T-helper 17 cell (primary cell): ENCODE results near the gene ADD1. TPM values are rescaled to one million over a fixed set of nuclear protein-coding genes. Genes with fewer than 3 reads are reported as not detected.
A peak's percentile ranks its signal among the peaks of the same experiment; 100 is the strongest.

Experiments
- ATAC-seq: fragments of 150-1000 bp; cut with Tn5 transposase; 2 replicates; pipeline ENCODE4 v1.10.0; 2021; ENCODE audit warnings: mild to moderate bottlenecking, moderate library complexity
- DNase-seq, 3 donors: peaks; one replicate each; pipeline versions ENCODE4 v3.0.0 to v3.0.0-alpha.2; 2020 to 2021
- H3K9me3 ChIP-seq: one replicate; pipeline ENCODE4 v1.7.0; 2013; ENCODE audit warnings: low read length, mild to moderate bottlenecking; ENCODE audit not compliant: control insufficient read depth, poor library complexity, severe bottlenecking
- H3K27ac Mint-ChIP-seq: one replicate; pipeline ENCODE4 v1.8.0; 2022; ENCODE audit warnings: mild to moderate bottlenecking, moderate library complexity, mixed read lengths
- H3K27me3 Mint-ChIP-seq: one replicate; pipeline ENCODE4 v1.8.0; 2022; ENCODE audit warnings: mixed read lengths
- H3K36me3 Mint-ChIP-seq: one replicate; pipeline ENCODE4 v1.8.0; 2022; ENCODE audit warnings: low read depth, mixed read lengths
- H3K4me1 Mint-ChIP-seq: one replicate; pipeline ENCODE4 v1.8.0; 2022; ENCODE audit warnings: mild to moderate bottlenecking, mixed read lengths
- H3K4me3 Mint-ChIP-seq: one replicate; pipeline ENCODE4 v1.8.0; 2022; ENCODE audit warnings: mild to moderate bottlenecking, moderate library complexity, mixed read lengths
- total RNA-seq, 4 donors: library from RNA in 2 of 4; stranded (reverse) in 2 of 4; gene quantifications; one replicate each; pipeline ENCODE4 v1.2.3 and lab custom pipeline; 2022 to 2026

Gene ADD1
- total RNA-seq, 2 donors from 2014 or later = 211 to 228 TPM

DNA sequence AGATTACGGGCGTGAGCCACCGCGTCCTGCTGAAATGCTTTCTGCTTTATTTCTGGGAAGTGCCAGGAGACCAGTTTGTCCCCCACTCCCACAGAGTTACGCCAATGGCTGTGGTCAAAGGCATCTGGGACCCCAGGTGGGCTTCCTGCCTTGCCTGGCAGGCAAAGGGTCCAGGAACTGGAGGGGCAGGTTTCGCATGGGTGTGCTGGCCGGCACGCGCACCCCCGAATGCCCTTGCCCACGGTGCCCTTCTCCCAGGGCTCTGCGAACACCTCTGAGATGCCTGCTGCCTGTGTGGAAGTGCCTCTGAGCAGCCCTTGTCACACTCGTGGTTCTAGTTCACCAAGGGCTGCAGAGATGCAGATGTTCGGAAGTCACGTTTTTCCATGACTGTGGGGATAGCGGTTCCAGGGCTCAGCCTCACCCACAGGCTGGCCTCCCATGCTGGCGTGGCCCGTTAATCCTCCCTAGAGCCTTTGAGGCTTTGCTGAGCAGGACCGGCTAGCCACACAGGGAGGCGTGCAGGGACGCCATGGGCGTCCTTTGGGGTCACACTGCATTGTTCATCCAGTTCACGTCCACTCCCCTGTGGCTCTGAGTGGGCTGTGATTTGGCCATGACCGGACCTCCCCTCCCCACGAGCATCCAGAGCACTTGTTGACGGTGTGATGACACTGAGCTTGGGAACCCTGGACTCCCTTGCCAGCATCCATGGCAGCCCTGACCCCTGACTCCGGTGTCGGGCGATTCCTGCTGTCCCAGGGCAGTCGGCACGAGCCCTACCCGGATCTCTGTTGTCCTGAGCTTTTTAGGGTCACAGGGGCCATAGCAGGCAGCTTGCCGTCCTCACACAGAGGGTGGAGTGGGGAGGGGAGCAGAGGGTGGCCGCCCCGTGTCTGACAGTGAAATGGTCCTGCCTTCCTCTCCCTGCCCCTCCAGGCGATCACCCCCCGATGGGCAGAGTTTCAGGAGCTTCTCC lies 12.7 kb upstream of the ADD1 start:
- no peaks in the 10 kb centered on the region for H3K9me3 ChIP-seq
- Mint-ChIP-seq H3K27me3 (no peaks in the 10 kb centered on the region), H3K4me3 (no peak overlapping the region), H3K27ac (no peak overlapping the region), H3K4me1 (peaks cover 31% of the 10 kb centered on the region), H3K36me3 (peaks cover 12% of the 10 kb centered on the region)
- DNase-seq (no peak), ATAC-seq (no peak)

DNA sequence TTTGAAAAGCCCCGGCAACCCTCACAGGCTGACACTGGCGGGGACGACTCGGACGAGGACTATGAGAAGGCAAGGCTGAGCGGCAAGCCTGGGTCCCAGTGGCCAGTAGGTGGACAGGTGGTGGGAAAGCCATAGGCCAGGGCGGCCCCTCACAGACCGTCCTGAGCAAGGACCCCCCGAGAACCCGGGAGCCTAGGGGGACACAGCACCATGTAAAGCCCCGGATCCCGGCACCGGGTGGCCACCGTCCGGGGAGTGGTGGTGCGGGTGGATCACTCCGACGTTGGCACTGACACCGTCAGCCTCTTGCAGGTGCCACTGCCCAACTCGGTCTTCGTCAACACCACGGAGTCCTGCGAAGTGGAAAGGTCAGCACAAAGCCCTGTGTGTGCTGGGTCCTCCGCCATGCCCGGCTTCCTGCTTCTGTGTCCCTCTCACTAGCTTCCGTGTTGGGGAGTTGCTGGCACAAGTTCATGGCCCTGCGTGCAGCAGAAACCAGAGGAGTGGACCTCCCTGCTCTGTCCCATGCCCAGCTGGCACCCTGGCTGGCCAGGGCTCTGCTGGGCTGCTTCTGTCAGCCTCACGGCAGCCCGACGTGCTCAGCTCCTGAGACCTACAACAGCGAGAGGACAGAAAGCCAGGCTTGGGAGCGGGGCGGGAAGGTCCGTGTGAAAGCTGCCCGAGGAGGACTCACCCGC lies 11.9 kb upstream of the ADD1 start:
- H3K4me3 Mint-ChIP-seq = no peak overlapping the region
- H3K27me3 Mint-ChIP-seq = no peaks in the 10 kb centered on the region
- peak overlapping the region; percentile 49 for H3K27ac Mint-ChIP-seq
- ATAC-seq (no peak), DNase-seq (peak in 1 of 3 donors; percentile 3)
- H3K4me1 Mint-ChIP-seq = peaks cover 28% of the 10 kb centered on the region
- peaks cover 5% of the 10 kb centered on the region for H3K36me3 Mint-ChIP-seq
- H3K9me3 ChIP-seq = no peaks in the 10 kb centered on the region

DNA sequence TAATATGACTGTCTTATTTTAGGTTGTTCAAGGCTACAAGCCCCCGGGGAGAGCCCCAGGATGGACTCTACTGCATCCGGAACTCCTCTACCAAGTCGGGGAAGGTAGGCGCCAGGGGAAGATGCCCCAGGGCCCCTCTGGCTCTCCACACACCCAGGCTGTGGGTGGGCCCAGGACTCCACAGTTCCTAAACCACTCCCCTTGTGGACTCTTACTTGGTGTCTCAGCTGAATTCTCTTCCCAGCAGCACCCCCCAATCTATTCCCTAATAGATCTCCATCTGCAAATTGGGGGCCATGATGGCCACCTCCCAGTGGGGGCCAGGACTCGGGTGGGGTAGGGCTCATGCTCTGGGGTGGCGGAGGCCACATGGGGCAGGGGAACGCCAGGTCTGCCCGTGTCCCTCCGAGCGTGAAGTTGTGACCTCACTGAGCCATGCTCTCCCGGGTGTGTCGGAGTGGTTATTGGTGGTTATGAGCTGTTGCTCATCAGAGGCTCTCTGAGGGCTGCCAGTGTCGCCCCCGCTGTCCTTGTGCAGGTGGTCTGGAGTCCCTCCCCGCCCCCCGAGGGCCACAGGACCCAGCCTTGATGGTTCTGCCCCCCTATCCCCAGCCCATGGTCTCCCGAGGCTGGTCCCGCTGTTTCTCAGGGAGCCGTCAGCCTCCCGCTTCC lies 11.2 kb upstream of the ADD1 start:
- Mint-ChIP-seq H3K4me1 (peaks cover 30% of the 10 kb centered on the region), H3K36me3 (peaks cover 2% of the 10 kb centered on the region), H3K27me3 (no peaks in the 10 kb centered on the region), H3K4me3 (no peak overlapping the region), H3K27ac (peak overlapping the region; percentile 49)
- H3K9me3 ChIP-seq = no peaks in the 10 kb centered on the region
- ATAC-seq = peak; percentile 65
- no peak for DNase-seq

DNA sequence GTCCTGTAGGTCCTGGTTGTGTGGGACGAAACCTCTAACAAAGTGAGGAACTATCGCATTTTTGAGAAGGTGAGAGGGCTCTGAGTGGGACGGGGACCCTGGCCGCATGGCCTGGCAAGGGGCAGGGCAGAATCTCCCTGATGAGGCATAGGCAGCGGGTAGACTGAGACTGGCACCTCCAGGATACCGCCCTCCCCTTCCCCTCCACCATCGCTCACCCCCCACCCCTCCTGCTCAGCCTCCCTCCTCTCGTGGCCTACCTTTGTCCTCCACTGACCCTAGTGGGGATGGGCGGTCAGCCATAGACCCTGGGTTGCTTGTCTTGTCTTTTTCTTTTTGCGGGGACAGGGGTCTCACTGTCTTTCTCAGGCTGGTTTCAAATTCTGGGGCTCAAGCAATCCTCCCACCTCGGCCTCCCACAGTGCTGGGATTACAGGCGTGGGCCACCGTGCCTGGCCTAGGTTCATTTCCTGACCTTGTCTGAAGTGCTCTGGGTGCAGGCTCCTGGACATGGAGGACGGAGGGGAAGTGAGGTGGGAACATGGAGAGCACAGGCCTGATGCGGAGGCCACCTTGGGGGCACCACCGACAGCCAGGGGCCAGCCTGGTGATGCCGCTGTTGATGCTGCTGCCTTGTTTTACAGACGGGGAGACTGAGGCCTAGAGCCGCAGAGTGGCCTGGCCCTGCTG lies 10.5 kb upstream of the ADD1 start:
- ATAC-seq (no peak), DNase-seq (no peak)
- H3K9me3 ChIP-seq = no peaks in the 10 kb centered on the region
- H3K27me3 Mint-ChIP-seq = no peaks in the 10 kb centered on the region
- no peak overlapping the region for H3K27ac Mint-ChIP-seq
- peaks cover 2% of the 10 kb centered on the region for H3K36me3 Mint-ChIP-seq
- peaks cover 36% of the 10 kb centered on the region for H3K4me1 Mint-ChIP-seq
- no peak overlapping the region for H3K4me3 Mint-ChIP-seq

DNA sequence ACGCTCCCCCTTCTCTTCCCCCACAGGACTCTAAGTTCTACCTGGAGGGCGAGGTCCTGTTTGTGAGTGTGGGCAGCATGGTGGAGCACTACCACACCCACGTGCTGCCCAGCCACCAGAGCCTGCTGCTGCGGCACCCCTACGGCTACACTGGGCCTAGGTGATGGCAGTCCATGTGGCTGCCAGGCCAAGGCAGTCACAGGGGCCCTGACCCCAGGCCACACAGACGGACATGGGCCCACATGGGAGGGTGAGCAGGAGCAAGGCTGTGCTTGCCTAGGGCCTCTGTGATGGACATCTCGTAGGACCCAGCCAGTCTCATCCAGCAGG lies 10.0 kb upstream of the ADD1 start:
- no peak for DNase-seq
- H3K9me3 ChIP-seq = no peaks in the 10 kb centered on the region
- no peak overlapping the region for H3K27ac Mint-ChIP-seq
- H3K36me3 Mint-ChIP-seq = peaks cover 2% of the 10 kb centered on the region
- ATAC-seq = no peak
- H3K4me1 Mint-ChIP-seq = peaks cover 37% of the 10 kb centered on the region
- no peak overlapping the region for H3K4me3 Mint-ChIP-seq
- H3K27me3 Mint-ChIP-seq = no peaks in the 10 kb centered on the region

DNA sequence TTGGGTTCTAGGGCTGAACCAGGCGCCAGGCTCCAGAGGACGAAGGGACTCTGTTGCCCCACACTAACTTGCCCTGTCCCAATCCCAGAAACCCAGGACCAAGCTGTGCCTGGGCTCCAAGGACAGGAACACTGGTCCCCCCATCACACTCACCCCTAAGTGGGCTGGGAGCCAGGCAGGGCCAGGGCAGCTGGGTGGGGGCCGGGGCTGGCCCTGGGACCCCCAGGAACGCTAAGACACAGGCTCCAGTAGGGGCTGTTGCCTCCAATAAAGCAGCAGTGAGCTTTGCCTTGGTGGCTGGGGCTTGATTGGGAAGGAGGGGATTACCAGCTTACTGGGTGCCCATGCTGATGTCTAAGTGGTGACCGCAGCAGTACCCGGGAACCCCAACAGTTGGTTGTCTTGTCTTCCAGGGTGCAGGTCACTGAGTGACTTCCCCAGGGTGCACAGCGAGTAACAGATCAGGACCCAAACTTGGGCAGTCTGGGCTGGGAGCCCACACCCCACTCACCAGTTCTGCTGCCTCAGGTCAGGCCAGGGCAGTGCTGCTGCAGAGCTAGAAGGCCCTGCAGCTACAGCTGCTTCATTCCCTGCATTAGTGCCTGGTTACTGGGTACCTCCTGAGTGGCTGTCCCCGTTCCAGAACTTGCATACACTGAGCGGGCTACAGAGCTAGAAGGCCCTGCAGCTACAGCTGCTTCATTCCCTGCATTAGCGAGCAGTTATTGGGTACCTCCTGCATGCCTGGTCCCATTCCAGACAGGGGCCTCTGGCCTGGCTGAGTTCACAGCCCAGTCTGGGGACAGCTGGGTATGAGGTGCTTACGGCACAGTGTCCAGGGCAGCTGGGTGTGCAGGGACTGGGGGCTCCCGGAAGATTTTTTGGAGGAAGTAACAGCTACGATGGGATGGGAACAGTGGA lies 9.4 kb upstream of the ADD1 start:
- DNase-seq (no peak), ATAC-seq (no peak)

DNA sequence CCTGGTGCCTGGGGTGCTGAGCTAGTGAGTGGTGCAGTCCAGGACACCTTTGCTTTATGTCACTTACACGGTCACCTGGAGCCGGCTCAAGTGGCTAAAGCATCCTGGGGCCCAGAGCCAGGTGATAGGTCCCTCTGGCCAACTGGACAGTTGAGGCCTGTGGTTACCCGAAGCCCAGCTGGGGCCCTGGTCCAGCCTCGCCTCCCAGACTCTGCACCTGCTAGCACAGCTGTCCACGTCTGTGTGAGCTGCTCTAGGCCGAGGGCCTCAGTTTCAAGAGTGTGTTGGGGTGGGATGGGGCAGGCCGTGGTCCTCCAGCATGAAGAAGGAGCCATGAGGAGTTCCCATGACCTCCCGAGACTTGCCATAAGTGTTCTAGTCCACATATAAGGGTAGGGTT lies 7.7 kb upstream of the ADD1 start:
- H3K4me3 Mint-ChIP-seq = no peak overlapping the region
- no peaks in the 10 kb centered on the region for H3K9me3 ChIP-seq
- DNase-seq (no peak), ATAC-seq (no peak)
- H3K27me3 Mint-ChIP-seq = no peaks in the 10 kb centered on the region
- no peaks in the 10 kb centered on the region for H3K36me3 Mint-ChIP-seq
- peaks cover 38% of the 10 kb centered on the region for H3K4me1 Mint-ChIP-seq
- H3K27ac Mint-ChIP-seq = peak overlapping the region; percentile 91

More for the DNA sequence above, 9.4 kb upstream of the ADD1 start:
- H3K4me3 Mint-ChIP-seq = no peak overlapping the region
- no peaks in the 10 kb centered on the region for H3K36me3 Mint-ChIP-seq
- peaks cover 38% of the 10 kb centered on the region for H3K4me1 Mint-ChIP-seq
- H3K9me3 ChIP-seq = no peaks in the 10 kb centered on the region
- peak overlapping the region; percentile 91 for H3K27ac Mint-ChIP-seq
- no peaks in the 10 kb centered on the region for H3K27me3 Mint-ChIP-seq

DNA sequence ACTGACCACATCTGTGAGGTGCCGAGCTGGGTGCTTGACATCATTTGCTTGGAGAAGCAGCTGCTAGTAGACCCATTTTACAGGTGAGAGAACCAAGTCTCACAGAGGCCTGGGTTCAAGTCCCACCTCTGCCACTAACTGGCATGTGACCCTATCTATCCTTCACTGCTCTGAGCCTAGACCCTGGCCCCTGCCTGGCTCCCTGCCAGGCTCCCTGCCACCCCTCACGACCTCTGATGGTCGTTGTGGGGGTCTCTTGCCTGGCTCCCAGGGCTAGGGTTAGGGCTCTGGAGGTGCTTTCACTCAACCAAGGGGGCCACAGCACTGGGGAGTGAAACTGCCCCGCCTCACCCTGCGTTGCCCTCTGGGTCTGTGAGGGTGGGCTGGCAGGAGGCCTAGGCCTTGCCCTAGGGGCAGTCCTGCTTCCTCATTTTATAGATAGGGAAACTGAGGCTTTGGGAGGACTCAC lies 7.2 kb upstream of the ADD1 start:
- no peaks in the 10 kb centered on the region for H3K9me3 ChIP-seq
- ATAC-seq = no peak
- no peak for DNase-seq
- Mint-ChIP-seq H3K27me3 (no peaks in the 10 kb centered on the region), H3K4me3 (no peak overlapping the region), H3K4me1 (peaks cover 38% of the 10 kb centered on the region), H3K27ac (peak overlapping the region; percentile 91), H3K36me3 (no peaks in the 10 kb centered on the region)

DNA sequence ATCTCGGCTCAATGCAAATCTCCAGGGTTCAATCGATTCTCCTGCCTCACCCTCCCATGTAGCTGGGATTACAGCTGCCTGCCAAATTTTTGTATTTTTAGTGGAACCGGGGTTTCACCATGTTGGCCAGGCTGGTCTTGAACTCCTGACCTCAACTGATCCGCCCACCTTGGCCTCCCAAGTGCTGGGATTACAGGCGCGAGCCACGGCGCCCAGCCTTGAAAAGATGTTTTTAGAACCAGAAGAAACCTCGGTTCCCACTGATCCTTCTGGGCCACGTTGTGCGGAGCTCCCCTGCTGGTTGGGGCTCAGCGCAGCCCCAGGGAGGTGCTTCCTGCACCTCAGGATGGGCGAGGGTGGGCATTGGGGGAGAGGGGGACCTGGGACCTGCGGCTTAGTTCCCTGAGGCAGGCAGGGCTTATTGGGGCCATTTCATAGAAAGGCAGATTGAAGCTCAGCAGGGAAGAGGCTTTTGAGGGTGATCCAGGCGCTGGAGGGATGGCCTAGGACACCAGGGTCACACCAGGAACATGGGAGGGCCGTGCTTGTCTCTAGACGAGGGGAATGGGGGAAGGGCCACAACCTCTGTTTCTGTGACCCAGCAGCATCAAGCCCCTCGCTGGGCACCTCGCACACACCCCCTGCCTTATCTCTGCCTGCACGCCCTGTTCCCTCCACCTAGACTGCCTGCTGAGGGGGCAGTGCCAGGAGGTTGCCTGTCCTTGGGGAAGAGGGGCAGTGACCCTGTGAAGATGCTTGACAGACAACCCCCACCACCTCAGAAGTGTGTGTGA lies 6.3 kb upstream of the ADD1 start:
- DNase-seq = no peak
- no peaks in the 10 kb centered on the region for H3K27me3 Mint-ChIP-seq
- peak overlapping the region; percentile 82 for H3K4me3 Mint-ChIP-seq
- no peaks in the 10 kb centered on the region for H3K9me3 ChIP-seq
- peaks cover 38% of the 10 kb centered on the region for H3K4me1 Mint-ChIP-seq
- no peak for ATAC-seq
- peak overlapping the region; percentile 91 for H3K27ac Mint-ChIP-seq
- H3K36me3 Mint-ChIP-seq = no peaks in the 10 kb centered on the region

DNA sequence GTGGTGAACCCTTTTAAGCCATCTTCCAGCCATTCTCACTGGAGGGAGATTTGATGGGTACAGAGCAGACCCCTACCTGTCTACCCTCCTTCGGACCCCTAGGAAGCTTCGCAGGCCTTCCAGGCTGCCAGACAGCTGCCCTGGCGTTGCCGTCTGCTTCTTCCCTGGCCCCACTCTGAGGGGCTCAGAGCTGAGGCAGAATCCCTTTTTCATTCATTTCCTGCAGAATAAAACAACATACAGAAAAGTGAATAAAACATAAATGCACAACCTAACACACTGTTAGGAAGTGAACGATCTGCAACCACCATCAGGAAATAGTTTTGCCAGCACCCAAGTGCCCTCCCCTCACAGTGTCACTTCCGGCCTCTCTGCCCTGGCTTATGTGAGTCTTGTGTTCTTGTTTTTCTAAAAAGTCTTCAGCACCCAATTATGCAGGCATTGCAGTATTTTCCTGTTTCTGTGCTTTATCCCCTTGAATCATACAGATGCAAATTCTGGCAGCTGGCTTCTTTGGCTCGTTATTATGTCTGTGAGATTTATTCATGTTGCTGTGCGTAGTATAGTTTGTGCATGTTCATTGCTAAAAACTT lies 5.6 kb upstream of the ADD1 start:
- Mint-ChIP-seq H3K36me3 (no peaks in the 10 kb centered on the region), H3K4me1 (peaks cover 39% of the 10 kb centered on the region), H3K27me3 (no peaks in the 10 kb centered on the region), H3K4me3 (peak overlapping the region; percentile 82), H3K27ac (peak overlapping the region; percentile 91)
- ATAC-seq = peak; percentile 96
- H3K9me3 ChIP-seq = no peaks in the 10 kb centered on the region
- DNase-seq = peak; percentile 40 to 56 (median 47)

DNA sequence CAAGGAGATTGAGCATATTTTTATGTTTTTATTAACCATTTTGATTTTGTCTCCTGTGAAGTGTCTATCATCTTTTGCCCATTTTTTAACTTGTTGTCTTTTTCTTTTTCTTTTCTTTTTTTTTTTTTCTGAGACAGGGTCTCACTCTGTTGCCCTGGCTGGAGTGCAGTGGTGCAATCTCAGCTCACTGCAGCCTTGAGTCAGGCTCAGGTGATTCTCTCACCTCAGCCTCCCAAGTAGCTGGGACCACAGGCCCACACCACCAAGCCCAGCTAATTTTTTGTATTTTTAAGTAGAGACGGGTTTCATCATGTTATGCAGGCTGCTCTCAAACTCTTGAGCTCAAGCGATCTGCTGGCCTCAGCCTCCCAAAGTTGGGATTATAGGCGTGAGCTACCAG lies 4.6 kb upstream of the ADD1 start:
- no peaks in the 10 kb centered on the region for H3K9me3 ChIP-seq
- H3K36me3 Mint-ChIP-seq = no peaks in the 10 kb centered on the region
- DNase-seq (no peak), ATAC-seq (no peak)
- peaks cover 37% of the 10 kb centered on the region for H3K4me1 Mint-ChIP-seq
- peak overlapping the region; percentile 68 for H3K27ac Mint-ChIP-seq
- H3K4me3 Mint-ChIP-seq = peak overlapping the region; percentile 82
- H3K27me3 Mint-ChIP-seq = no peaks in the 10 kb centered on the region
